WTC11 (cell line): ENCODE measurements around the gene KRT23. TPM values are rescaled to one million over a fixed set of nuclear protein-coding genes. Genes with fewer than 3 reads are reported as not detected.

Experiments
- ATAC-seq: fragments of 200-7000 bp; cut with Tn5 transposase; 2 replicates; pipeline ENCODE4 v1.10.0; 2021; ENCODE audit warnings: mild to moderate bottlenecking, moderate library complexity
- CTCF ChIA-PET: fragments of 300-600 bp; sonication (Branson Sonifier 250); formaldehyde crosslinking; loops from one replicate; lab custom pipeline; 2021; ENCODE audit warnings: antibody characterized with exemption; lab: Charles Lee
- POLR2A ChIA-PET: fragments of 350-600 bp; sonication (Branson Sonifier 250); formaldehyde crosslinking; loops from one replicate; lab custom pipeline; 2021; ENCODE audit warnings: antibody characterized with exemption; lab: Charles Lee
- DNase-seq: peaks from one replicate; pipeline ENCODE4 v3.0.0; 2021; ENCODE audit warnings: low spot score
- H3K27ac Mint-ChIP-seq: 2 replicates; pipeline ENCODE4 v1.8.0; 2021; ENCODE audit warnings: mixed read lengths
- H3K27me3 Mint-ChIP-seq: 2 replicates; pipeline ENCODE4 v1.8.0; 2021; ENCODE audit warnings: low read depth, mild to moderate bottlenecking, moderate library complexity, mixed read lengths
- H3K36me3 Mint-ChIP-seq: 2 replicates; pipeline ENCODE4 v1.8.0; 2021; ENCODE audit warnings: mixed read lengths
- H3K4me1 Mint-ChIP-seq: 2 replicates; pipeline ENCODE4 v1.8.0; 2022; ENCODE audit warnings: mixed read lengths
- H3K4me3 Mint-ChIP-seq: 2 replicates; pipeline ENCODE4 v1.8.0; 2021; ENCODE audit warnings: mild to moderate bottlenecking, moderate library complexity, mixed read lengths
- H3K9me3 Mint-ChIP-seq: 2 replicates; pipeline ENCODE4 v1.8.0; 2021; ENCODE audit warnings: mixed read lengths
- AFF4 ChIP-seq: sonication (generic); formaldehyde crosslinking; IDR thresholded peaks from 2 replicates; pipeline ENCODE4 v1.8.1; 2023; ENCODE audit warnings: mild to moderate bottlenecking, missing genetic modification reagents, borderline replicate concordance
- CREB1 ChIP-seq: sonication (generic); formaldehyde crosslinking; IDR thresholded peaks from 2 replicates; pipeline ENCODE4 v1.8.0; 2023; ENCODE audit warnings: mild to moderate bottlenecking, missing genetic modification reagents
- CTCF ChIP-seq: fragments of 200-600 bp; IDR thresholded peaks from 2 replicates; pipeline ENCODE4 v1.8.0; 2022; ENCODE audit warnings: antibody characterized with exemption
- ERG ChIP-seq: fragments of 250-450 bp; sonication (Bioruptor Pico); IDR thresholded peaks from 2 replicates; pipeline ENCODE4 v1.8.0; 2021; ENCODE audit warnings: mild to moderate bottlenecking
- GABPB1 ChIP-seq: sonication (generic); formaldehyde crosslinking; IDR thresholded peaks from 2 replicates; pipeline ENCODE4 v1.8.1; 2023; ENCODE audit warnings: mild to moderate bottlenecking, missing genetic modification reagents
- MAX ChIP-seq: sonication (generic); formaldehyde crosslinking; IDR thresholded peaks from 2 replicates; pipeline ENCODE4 v1.8.0; 2022; ENCODE audit warnings: mild to moderate bottlenecking, missing genetic modification reagents
- MXD4 ChIP-seq: fragments of 250-450 bp; sonication (Bioruptor Pico); IDR thresholded peaks from 2 replicates; pipeline ENCODE4 v1.8.0; 2021; ENCODE audit warnings: mild to moderate bottlenecking, moderate library complexity, borderline replicate concordance
- NFE2L1 ChIP-seq: sonication (generic); formaldehyde crosslinking; IDR thresholded peaks from 2 replicates; pipeline ENCODE4 v1.8.1; 2023; ENCODE audit warnings: missing genetic modification reagents
- NR1H2 ChIP-seq: sonication (generic); formaldehyde crosslinking; IDR thresholded peaks from 2 replicates; pipeline ENCODE4 v1.9.0; 2021; ENCODE audit warnings: mild to moderate bottlenecking, moderate library complexity, missing genetic modification reagents
- OVOL2 ChIP-seq: fragments of 250-450 bp; sonication (Bioruptor Pico); IDR thresholded peaks from 2 replicates; pipeline ENCODE4 v1.9.0; 2021; ENCODE audit warnings: mild to moderate bottlenecking, borderline replicate concordance
- SOX15 ChIP-seq: fragments of 250-450 bp; sonication (Bioruptor Pico); IDR thresholded peaks from 2 replicates; pipeline ENCODE4 v1.9.0; 2021; ENCODE audit warnings: mild to moderate bottlenecking
- TEAD4 ChIP-seq: sonication (generic); formaldehyde crosslinking; IDR thresholded peaks from 2 replicates; pipeline ENCODE4 v1.8.0; 2022; ENCODE audit warnings: mild to moderate bottlenecking, missing genetic modification reagents
- ZBTB21 ChIP-seq: sonication (generic); formaldehyde crosslinking; IDR thresholded peaks from 2 replicates; pipeline ENCODE4 v1.8.1; 2023; ENCODE audit warnings: mild to moderate bottlenecking, missing genetic modification reagents, borderline replicate concordance
- ZNF121 ChIP-seq: sonication (generic); formaldehyde crosslinking; IDR thresholded peaks from 2 replicates; pipeline ENCODE4 v1.8.0; 2023; ENCODE audit warnings: missing genetic modification reagents
- ZNF281 ChIP-seq: sonication (generic); formaldehyde crosslinking; IDR thresholded peaks from 2 replicates; pipeline ENCODE4 v1.8.0; 2023; ENCODE audit warnings: mild to moderate bottlenecking, missing genetic modification reagents
- ZNF532 ChIP-seq: fragments of 250-450 bp; sonication (Bioruptor Pico); IDR thresholded peaks from 2 replicates; pipeline ENCODE4 v1.9.0; 2021; ENCODE audit warnings: mild to moderate bottlenecking, borderline replicate concordance
- total RNA-seq: library from RNA; stranded (reverse); gene quantifications from 3 replicates; pipeline ENCODE4 v1.2.3, GENCODE V29; 2021

Gene KRT23
- total RNA-seq, 1 experiment from 2014 or later: not detected

GRCh38 chr17:40901981-40902474, 35.4 kb downstream of the KRT23 start:
- POLR2A ChIA-PET: no interaction called here
- DNase-seq (no peak), ATAC-seq (no peak)
- Mint-ChIP-seq H3K27me3 (no peaks in the 10 kb centered on the region), H3K36me3 (no peaks in the 10 kb centered on the region), H3K9me3 (no peaks in the 10 kb centered on the region), H3K27ac (no peak overlapping the region), H3K4me1 (peaks cover 12% of the 10 kb centered on the region), H3K4me3 (no peak overlapping the region)
- TF ChIP-seq GABPB1 (peak; percentile 79), NR1H2 (CRISPR knock-in tag) (no peak), MAX (no peak), NFE2L1 (CRISPR knock-in tag) (no peak)
- CTCF ChIA-PET: interaction anchor here (1.0 to 1.4 kb wide), 3 partner anchors 39 to 287 kb away, joined by 3 to 6 read pairs (median 3); no protein-coding TSS in a partner anchor

GRCh38 chr17:40900809-40901356, 36.6 kb downstream of the KRT23 start:
- Mint-ChIP-seq H3K4me1 (peaks cover 12% of the 10 kb centered on the region), H3K36me3 (no peaks in the 10 kb centered on the region), H3K9me3 (no peaks in the 10 kb centered on the region), H3K27ac (no peak overlapping the region), H3K27me3 (no peaks in the 10 kb centered on the region), H3K4me3 (no peak overlapping the region)
- POLR2A ChIA-PET: interaction anchor here (0.6 kb wide), 1 partner anchor 672 kb away, joined by 3 read pairs; no protein-coding TSS in a partner anchor
- CTCF ChIA-PET: interaction anchor here (1.1 to 1.4 kb wide), 2 partner anchors 38 to 648 kb away, joined by 4 to 6 read pairs; no protein-coding TSS in a partner anchor
- DNase-seq: no peak
- ATAC-seq: no peak
- TF ChIP-seq OVOL2 (CRISPR knock-in tag): no peak
- no peak for TF ChIP-seq AFF4 (CRISPR knock-in tag)
- no peak for TF ChIP-seq ZNF281
- no peak for TF ChIP-seq ZNF532 (CRISPR knock-in tag)
- no peak for TF ChIP-seq MAX
- no peak for TF ChIP-seq CTCF
- TF ChIP-seq ERG (CRISPR knock-in tag): no peak
- no peak for TF ChIP-seq TEAD4 (CRISPR knock-in tag)
- TF ChIP-seq ZBTB21 (CRISPR knock-in tag): no peak
- TF ChIP-seq SOX15 (CRISPR knock-in tag): no peak
- TF ChIP-seq MXD4 (CRISPR knock-in tag): no peak
- TF ChIP-seq ZNF121: no peak
- TF ChIP-seq CREB1 (CRISPR knock-in tag): no peak
